Endothelial cell of umbilical vein (primary cell): ENCODE data around the gene TP53. TPM values are rescaled to one million over a fixed set of nuclear protein-coding genes. Genes with fewer than 3 reads are reported as not detected.

Experiments
- BruUV-seq: library from RNA; stranded (reverse); fragments of 400-500 nt; replicated peaks from 2 replicates; lab custom pipeline; 2021; lab: Mats Ljungman, UMichigan
- CTCF ChIA-PET: fragments of 300-600, 350-600 bp; sonication (Branson Sonifier 250); formaldehyde crosslinking; loops from one replicate; lab custom pipeline; 2021; ENCODE audit warnings: antibody characterized with exemption, inconsistent platforms; lab: Charles Lee
- POLR2A ChIA-PET: fragments of 300-600, 350-600 bp; sonication (Branson Sonifier 250); formaldehyde crosslinking; loops from one replicate; lab custom pipeline; 2021; ENCODE audit warnings: antibody characterized with exemption, inconsistent platforms; lab: Charles Lee
- DNase-seq: peaks from one replicate; pipeline ENCODE4 v3.0.0-alpha.2; 2011; ENCODE audit warnings: low read depth, low spot score
- FAIRE-seq: peaks from 2 replicates; lab custom pipeline; 2011; peaks lifted over from hg19 to GRCh38; lab: Jason Lieb, UNC
- H2AFZ ChIP-seq: 2 replicates; pipeline ENCODE4 v1.6.0; 2012; ENCODE audit warnings: low read depth, low read length, control low read depth, inconsistent platforms
- H3K27ac ChIP-seq: 2 replicates; pipeline ENCODE4 v1.5.1; 2011; ENCODE audit warnings: low read depth, mild to moderate bottlenecking, control low read depth, low read length, moderate library complexity; ENCODE audit not compliant: insufficient read depth
- H3K27me3 ChIP-seq, 2 experiments: 2 replicates each; pipeline versions ENCODE4 v1.6.0 to v1.6.1; 2011; ENCODE audit warnings: low read length in 2 of 2, mixed read lengths in 1 of 2; ENCODE audit not compliant: control insufficient read depth in 2 of 2, insufficient read depth in 2 of 2
- H3K36me3 ChIP-seq, 2 experiments: 2 replicates in 1 of 2; 3 replicates in 1 of 2; pipeline ENCODE4 v1.5.1; 2011; ENCODE audit warnings: low read length in 2 of 2, mild to moderate bottlenecking in 1 of 2, moderate library complexity in 1 of 2; ENCODE audit not compliant: control insufficient read depth in 2 of 2, insufficient read depth in 2 of 2; ENCODE audit errors: extremely low read depth in 1 of 2
- H3K4me1 ChIP-seq: 3 replicates; pipeline ENCODE4 v1.5.1; 2011; ENCODE audit warnings: mild to moderate bottlenecking, low read length; ENCODE audit not compliant: control insufficient read depth, insufficient read depth; ENCODE audit errors: extremely low read depth
- H3K4me2 ChIP-seq: 2 replicates; pipeline ENCODE4 v1.6.1; 2011; ENCODE audit warnings: low read length, control low read depth, mixed read lengths; ENCODE audit not compliant: insufficient read depth
- H3K4me3 ChIP-seq, 3 experiments: fragments of 200-600 bp in 1 of 3; sonication (generic), shearing (Covaris generic) in 1 of 3; replicated peaks in 1 of 3; 2 replicates each; pipeline ENCODE4 v1.5.1; 2011 to 2016; ENCODE audit warnings: control low read depth in 3 of 3, low read length in 3 of 3, mild to moderate bottlenecking in 2 of 3, inconsistent platforms in 1 of 3, low read depth in 1 of 3, moderate library complexity in 1 of 3; ENCODE audit not compliant: insufficient read depth in 1 of 3
- H3K79me2 ChIP-seq: 2 replicates; pipeline ENCODE4 v1.6.0; 2012; ENCODE audit warnings: low read length, inconsistent platforms; ENCODE audit not compliant: control insufficient read depth, insufficient read depth
- H3K9ac ChIP-seq: replicated peaks from 2 replicates; pipeline ENCODE3; 2011; ENCODE audit warnings: low read length, control low read depth; ENCODE audit not compliant: insufficient read depth; ENCODE audit errors: extremely low read depth
- H3K9me1 ChIP-seq: replicated peaks from 3 replicates; pipeline ENCODE4 v1.6.0; 2011; ENCODE audit warnings: mild to moderate bottlenecking, low read length; ENCODE audit not compliant: control insufficient read depth, insufficient read depth; ENCODE audit errors: extremely low read depth
- H3K9me3 ChIP-seq: replicated peaks from 2 replicates; pipeline ENCODE4 v1.5.1; 2012; ENCODE audit warnings: low read length, inconsistent platforms; ENCODE audit not compliant: control insufficient read depth, insufficient read depth
- H4K20me1 ChIP-seq: replicated peaks from 2 replicates; pipeline ENCODE3; 2011; ENCODE audit warnings: mild to moderate bottlenecking, low read length; ENCODE audit not compliant: control insufficient read depth, insufficient read depth; ENCODE audit errors: extremely low read depth
- CTCF ChIP-seq, 2 donors: IDR thresholded peaks; 1 replicate in 1 of 2; 2 replicates in 1 of 2; pipeline ENCODE4 v1.5.1; 2011; ENCODE audit warnings: low read length in 2 of 2, mild to moderate bottlenecking in 2 of 2, moderate library complexity in 2 of 2, control low read depth in 1 of 2, inconsistent platforms in 1 of 2, low read depth in 1 of 2; ENCODE audit not compliant: insufficient read depth in 1 of 2; ENCODE audit errors: extremely low read depth in 1 of 2
- EZH2 ChIP-seq: IDR thresholded peaks from 2 replicates; pipeline ENCODE4 v1.6.1; 2012; ENCODE audit warnings: borderline replicate concordance, low read depth, mild to moderate bottlenecking, moderate library complexity, low read length, inconsistent platforms; ENCODE audit not compliant: severe bottlenecking
- FOS ChIP-seq: IDR thresholded peaks from 2 replicates; pipeline ENCODE4 v1.6.1; 2011; ENCODE audit warnings: mild to moderate bottlenecking, low read length, moderate library complexity, borderline replicate concordance; ENCODE audit not compliant: insufficient read depth
- GATA2 ChIP-seq: IDR thresholded peaks from 2 replicates; pipeline ENCODE4 v1.7.0; 2011; ENCODE audit warnings: low read depth, mild to moderate bottlenecking, moderate library complexity, mixed read lengths, low read length; ENCODE audit not compliant: insufficient read length, insufficient read depth
- JUN ChIP-seq: IDR thresholded peaks from 2 replicates; pipeline ENCODE4 v1.6.1; 2011; ENCODE audit warnings: borderline replicate concordance, low read depth; ENCODE audit not compliant: insufficient read length, insufficient read depth
- MAX ChIP-seq: IDR thresholded peaks from 2 replicates; pipeline ENCODE4 v1.6.1; 2011; ENCODE audit not compliant: insufficient read depth, insufficient read length
- MYC ChIP-seq: IDR thresholded peaks from one replicate; pipeline ENCODE4 v1.6.1; 2011; ENCODE audit warnings: mild to moderate bottlenecking, low read depth, low read length
- POLR2A ChIP-seq: IDR thresholded peaks from 2 replicates; pipeline ENCODE4 v1.6.1; 2012; ENCODE audit warnings: low read depth, mild to moderate bottlenecking, control low read depth, low read length
- POLR2AphosphoS5 ChIP-seq: IDR thresholded peaks from 2 replicates; pipeline ENCODE4 v1.6.1; 2012; ENCODE audit warnings: low read depth, mild to moderate bottlenecking, control low read depth, low read length, moderate library complexity; ENCODE audit not compliant: insufficient read depth
- dilution Hi-C: fragments of 300-500 bp; cut with MboI; formaldehyde crosslinking; loops from one replicate; pipeline ENCODE4 v1.15.0; 2019; ENCODE audit warnings: low sequenced_read_pairs; ENCODE audit not compliant: extremely low pct_ligation_motif_present
- intact Hi-C: fragments of 100-400 bp; cut with micrococcal nuclease; formaldehyde crosslinking; loops from one replicate; pipeline ENCODE4 v1.10.0; 2022
- polyA plus RNA-seq, 4 experiments: library from polyadenylated mRNA; depleted of rRNA in 3 of 4; stranded (reverse) in 3 of 4; unstranded in 1 of 4; fragments of >200 nt; gene quantifications; 2 replicates each; pipeline versions ENCODE4 v1.2.1 to v1.2.3, GENCODE V29; 2011 to 2012; ENCODE audit warnings: missing spikeins in 1 of 4
- total RNA-seq: library from RNA; stranded (reverse); gene quantifications from 2 replicates; pipeline ENCODE4 v1.2.3, GENCODE V29; 2021

Gene TP53
- total and polyA plus RNA-seq, 2 donors (not counting 3 experiments of a cell fraction or from before 2014, with no cell fraction given), result 82.1 to 138 TPM

- dilution Hi-C loops, result no loop called here
Measured at GRCh38 chr17:7719661-7720060, 32.4 kb upstream of the TP53 start.

More at GRCh38 chr17:7719661-7720060, 32.4 kb upstream of the TP53 start:
- Histone ChIP-seq H3K27ac (no peak overlapping the region), H3K4me3 (no peak overlapping the region), H2AFZ (no peak overlapping the region), H3K9me1 (no peaks in the 10 kb centered on the region), H3K4me2 (no peak overlapping the region), H3K36me3 (no peaks in the 10 kb centered on the region), H3K79me2 (no peaks in the 10 kb centered on the region), H4K20me1 (no peaks in the 10 kb centered on the region), H3K9ac (no peak overlapping the region), H3K27me3 (peaks cover 25 to 40% of the 10 kb centered on the region in 2 experiments), H3K4me1 (peaks cover 5% of the 10 kb centered on the region), H3K9me3 (no peaks in the 10 kb centered on the region)
- ChIA-PET POLR2A (no interaction called here), CTCF (interaction anchor here (1.5 kb wide), 1 partner anchor 32 kb away, joined by 3 read pairs; the partner anchor contains the start of gene WRAP53)
- no TSS peak for BruUV-seq
- FAIRE-seq, result no peak
- DNase-seq, result no peak
- TF ChIP-seq FOS, result no peak
- no peak for TF ChIP-seq POLR2AphosphoS5
- TF ChIP-seq MYC, result no peak
- TF ChIP-seq POLR2A, result no peak
- no peak for TF ChIP-seq MAX
- no peak for TF ChIP-seq EZH2
- TF ChIP-seq CTCF (IDR thresholded peaks at IDR 0.05; ENCODE audit: extremely low read depth in 1 of 2, insufficient read depth in 1 of 2, low read depth in 1 of 2, low read length in 2 of 2), result no peak
- no peak for TF ChIP-seq JUN
- TF ChIP-seq GATA2, result no peak
- intact Hi-C loops, result no loop called here
